ENCODE data around the gene TNS1.

TNS1 gene

DNA sequence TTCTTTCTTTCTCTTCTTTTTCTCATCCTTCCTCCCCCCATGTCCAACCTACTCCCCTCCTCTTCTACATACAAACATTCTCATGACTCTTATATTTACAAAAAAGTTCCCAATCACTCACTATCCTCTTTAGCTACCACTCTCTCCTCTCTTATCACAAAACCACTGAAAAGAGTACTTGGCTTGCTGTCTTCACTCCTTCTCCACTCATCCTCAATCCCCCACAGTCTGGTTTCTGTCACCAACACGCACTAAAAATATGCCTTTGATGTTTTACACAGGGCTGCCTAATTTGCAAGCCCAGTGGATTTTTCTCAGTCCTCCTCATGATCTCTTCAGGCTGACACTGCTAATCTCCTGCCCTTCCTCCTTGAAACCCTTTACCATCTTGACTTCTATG is 159.5 kb downstream of the TNS1 start:
- no peak for DNase-seq

DNA sequence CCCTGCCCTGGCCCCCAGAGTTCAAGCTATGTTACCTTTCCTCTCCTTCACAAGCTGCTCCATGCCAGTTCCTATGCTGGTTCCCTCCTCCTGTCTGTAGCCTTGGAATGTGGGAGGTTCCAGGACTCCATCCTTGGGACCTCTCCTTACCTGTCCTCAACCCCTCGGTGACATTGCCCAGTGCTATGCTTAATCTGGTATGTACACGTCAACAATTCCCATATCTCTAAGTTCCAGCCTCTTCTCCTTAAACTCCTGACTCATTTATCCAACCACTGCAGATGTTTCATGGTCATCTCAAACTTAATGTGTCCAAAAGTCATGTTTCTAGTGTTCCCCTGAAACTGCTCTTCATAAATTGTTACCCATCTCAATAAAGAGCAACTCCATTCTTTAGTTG is 160.8 kb downstream of the TNS1 start:
- no peak for DNase-seq

- DNase-seq: no peak
Measured at GRCh38 chr2:217840522-217840921, 162.3 kb downstream of the TNS1 start.

DNA sequence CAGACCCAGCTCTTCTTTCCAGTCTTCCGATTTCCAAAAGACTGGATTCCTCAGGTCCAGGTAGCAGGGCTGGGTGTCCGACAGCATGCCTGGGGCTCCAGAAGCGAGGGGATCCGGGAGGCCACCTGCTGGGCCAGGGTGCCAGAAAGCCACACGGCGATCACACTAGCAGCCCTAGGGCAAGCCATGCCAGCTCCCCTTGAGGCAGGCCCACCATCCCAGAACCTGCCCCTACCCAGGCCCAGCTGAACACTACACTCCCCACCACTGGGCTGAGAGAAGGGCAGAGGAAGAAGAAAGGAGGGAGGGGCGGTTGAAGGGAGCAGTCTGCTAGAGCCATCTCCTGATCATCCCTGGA is 163.1 kb downstream of the TNS1 start:
- DNase-seq: no peak

DNA sequence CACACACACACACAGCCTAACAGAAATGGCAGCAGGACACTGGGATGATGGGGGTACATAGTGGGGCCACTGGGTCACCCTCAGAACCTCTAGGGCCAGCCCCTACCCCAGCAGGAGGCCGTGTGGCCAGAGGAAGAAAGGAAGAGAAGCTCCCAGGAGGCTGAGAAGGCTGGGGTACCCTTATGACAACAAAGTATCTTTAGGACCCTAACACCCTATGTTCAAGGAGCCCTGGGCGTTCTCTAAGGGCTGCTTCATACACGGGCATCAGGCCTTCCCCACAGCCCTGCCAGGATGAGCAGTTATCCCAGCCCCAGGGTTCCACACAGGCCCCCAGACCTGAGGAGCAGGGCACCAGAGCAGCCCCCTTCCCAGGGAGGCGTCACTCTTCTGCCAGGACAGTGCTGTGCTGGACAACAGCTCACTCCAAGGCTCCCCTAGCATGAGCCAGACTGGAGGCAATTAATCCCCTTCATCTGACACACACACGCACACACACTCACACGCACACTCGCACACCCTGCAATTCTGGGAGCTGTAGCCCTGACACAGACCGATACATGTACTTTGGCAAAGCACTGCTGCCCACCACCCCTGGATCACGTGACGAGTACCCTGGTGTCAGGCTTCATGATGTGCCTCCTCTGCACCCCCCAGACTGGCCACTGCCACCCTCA is 163.6 kb downstream of the TNS1 start:
- DNase-seq: no peak

DNA sequence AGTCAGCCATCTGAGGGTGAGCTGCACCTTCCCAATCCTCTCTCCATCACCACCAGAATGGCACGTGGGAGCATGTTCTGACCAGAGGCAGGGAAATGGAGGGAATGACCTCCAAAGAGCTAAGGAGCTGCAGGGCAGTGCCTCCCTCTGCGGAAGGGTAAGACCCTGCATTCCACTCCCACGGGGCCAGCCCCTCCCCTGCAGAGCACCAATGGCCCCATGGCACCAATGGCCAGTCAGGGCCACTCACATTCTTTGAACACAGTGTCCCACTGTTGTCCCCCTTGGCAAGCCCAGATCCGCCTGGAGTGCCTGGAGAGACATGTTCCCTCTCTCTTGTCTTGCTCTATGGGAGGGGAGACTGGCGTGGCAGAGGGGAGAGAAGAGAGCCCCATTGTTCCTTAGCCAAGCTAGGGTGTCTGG is 164.4 kb downstream of the TNS1 start:
- no peak for DNase-seq

DNA sequence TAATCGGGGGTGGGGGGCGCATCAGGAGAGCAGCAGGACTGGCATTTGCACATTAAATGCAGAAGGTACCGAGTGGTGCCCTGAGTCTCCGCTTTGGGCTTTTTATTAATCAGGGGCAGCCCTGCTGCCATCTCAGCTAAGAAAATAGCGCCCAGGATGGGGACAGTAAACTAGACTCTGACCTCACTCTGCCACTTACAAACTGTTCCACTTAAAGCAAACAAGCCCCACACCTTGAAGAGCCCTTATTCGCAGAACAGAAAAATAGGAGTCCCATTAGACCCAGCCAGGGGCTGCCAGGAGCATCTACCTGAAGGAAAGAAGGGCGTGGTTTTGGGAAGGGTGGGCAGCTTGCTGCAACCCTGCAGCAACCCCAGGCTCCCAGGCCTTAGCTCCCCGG is 165.3 kb downstream of the TNS1 start:
- DNase-seq: no peak

DNA sequence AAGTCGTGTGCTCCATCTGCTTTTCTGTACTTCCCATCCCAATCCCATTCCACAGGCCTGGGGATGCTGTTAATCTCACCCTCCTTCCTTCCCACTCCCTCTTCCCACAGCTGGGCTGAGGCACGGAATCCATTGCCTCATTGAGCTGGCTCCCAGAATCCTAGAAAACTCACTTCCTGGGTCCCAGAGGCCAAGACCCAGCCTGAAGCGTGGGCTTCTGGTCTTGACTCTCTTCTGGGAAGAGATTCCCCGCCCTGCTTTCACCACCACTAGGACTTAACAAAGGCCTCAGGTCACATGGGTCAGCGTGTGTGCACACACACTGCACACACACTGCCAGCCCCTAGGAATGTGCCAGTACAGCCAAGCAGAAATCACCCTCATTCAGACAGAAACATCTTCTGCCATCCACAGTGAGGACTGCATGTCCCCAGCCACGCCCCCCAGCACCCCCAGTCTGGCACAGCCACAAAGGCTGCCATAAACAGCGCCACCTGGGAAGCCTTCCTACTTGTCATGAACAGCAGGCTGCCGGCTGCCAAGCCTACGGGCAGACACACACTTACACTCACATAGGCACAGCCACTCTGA is 165.8 kb downstream of the TNS1 start:
- no peak for DNase-seq

DNA sequence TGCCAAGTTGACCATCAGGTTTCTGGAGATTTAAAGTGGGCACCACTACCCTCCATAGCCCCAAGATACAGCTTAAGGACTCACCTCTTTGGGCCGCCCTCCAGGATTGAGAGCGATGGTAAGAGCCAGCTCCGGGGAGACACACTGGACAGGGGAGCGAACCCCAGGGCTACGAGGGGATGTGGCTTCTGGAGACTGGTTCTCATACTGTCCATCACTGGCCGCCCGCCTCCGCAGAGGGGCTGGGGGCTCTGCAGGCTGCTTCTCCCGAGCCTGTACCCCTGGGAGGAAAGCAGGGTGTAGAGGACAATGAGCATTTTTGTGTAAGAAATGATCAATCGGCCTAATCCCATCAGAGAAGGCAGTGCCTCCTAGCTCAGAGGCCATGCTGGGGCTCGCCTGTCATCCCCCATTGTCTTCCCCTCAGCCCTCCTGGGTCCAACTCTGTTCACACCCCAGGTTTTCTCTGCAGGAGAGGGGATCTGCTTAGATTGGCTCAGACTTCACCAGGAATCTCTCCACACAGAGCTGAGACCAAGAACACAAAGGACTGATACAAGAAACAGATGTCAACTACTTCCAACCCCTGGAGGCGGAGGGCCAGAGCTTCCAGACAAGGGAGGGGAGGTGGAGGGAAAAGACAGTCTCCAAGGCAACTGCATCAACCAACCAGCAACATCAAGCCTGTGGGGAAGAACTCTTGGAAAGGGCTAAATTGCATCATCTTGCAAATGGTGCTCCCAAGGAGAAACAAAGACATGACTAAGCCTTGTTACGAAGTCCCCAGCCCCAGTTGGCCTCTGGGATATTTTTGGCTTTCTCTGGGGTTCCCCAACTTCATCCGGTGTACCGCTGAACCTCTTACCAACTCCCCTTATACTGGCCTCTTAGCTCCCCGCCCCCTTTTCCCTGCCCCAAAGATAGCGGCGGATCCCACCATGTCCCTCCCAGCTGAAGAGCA is 166.6 kb downstream of the TNS1 start:
- no peak for DNase-seq

- no peak for DNase-seq
Measured at GRCh38 chr2:217834744-217835513, 167.9 kb downstream of the TNS1 start.

- no peak for DNase-seq
Measured at GRCh38 chr2:217834057-217834620, 168.7 kb downstream of the TNS1 start.

DNA sequence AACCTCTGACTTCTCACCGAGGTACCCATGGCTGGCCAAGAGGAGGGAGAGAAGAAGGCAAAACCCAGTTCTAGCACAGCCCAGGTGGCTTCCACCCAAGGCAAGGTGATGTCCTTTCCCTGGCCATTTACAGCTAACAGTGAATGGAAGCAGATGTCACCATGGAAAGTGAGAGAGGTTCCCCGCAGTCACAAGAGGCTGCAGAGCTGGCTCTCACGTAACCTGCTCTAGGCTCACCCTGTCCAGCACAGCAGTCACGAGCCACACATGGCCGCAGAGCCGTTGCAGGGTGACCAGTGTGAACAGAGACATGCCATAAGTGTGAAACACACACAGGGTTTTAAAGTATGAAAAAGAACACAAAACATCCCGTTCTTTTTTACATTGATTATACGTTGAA is 169.4 kb downstream of the TNS1 start:
- no peak for DNase-seq

DNA sequence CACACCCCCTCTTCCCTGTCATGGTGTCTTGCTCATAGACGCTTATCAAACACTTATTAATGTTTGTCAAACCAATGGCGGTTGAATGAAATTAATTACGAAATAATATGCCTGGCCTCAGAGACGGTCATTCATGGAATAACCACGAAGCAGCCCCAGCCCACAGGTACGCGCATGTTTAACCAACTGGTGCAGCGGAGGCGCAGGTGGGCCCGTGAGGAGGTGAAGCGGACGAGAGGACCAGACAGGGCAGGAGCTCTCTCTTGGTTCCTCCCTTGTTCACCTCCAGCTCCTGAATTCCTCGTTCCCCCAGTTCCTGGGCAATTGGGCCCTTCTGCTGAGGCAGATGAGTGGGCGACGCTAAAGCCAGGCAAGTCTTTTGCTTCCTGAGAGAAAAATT is 169.8 kb downstream of the TNS1 start:
- DNase-seq: no peak

- DNase-seq: no peak
Measured at GRCh38 chr2:217832115-217832514, 170.7 kb downstream of the TNS1 start.

DNA sequence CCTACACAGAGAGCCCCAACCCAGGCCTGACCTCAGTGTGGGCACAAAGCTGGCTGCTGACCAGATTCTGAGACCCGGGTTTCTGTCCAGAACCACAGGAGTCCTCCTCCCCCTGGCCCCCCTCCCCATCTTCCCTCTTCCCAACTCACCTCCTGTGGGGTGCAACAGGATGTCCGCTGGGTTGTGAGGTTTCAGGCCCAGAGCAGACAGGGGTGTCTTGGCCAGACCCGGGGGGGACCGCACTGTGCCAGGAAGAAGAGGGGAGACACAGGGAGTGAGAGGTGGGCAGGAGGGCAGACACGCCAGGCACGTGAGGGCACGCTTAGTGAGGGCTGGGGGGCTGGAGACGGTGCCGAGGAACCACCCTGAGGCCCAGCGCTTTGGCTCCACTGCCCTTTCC is 171.5 kb downstream of the TNS1 start:
- no peak for DNase-seq

DNA sequence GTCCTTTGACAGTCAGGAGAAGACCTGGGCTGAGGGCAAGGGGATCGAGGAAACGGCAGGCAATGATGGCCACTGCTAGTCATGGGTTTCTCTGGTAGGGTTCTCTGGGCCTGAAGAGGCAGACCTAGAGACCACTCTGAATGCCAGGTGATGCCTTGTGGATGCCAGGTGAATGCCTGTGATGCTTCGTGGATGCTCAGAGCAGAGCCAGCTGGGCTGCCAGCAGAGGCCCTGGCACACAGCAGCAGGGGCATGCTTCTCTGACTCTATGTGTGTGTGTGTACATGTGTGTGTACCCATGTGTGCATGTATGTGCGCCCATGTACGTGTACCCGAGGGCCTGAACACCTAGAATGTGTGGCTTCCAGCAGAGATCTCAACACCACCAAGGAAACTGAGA is 172.0 kb downstream of the TNS1 start:
- DNase-seq: no peak

DNA sequence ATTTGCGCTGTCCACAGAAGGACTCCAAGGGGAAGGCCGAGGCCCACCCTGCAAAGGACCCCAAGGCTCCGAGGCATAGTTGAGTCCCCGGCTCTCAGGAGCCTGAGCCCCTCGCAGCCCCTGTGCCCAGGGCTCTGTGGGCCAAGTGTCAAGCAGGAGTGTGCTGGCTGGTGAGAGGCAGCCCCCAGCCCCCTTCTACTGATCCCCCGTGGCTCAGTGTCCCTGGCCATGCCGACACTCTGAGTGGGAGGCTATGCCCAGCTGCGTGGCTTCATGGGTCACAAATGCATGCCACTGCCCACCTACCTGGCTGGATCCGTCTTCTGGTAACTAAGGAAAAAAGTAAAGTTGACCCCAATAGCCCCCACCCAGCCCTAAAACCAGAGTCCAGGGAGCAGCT is 172.7 kb downstream of the TNS1 start:
- DNase-seq: no peak

GRCh38 chr2:217829420-217829819 is 173.4 kb downstream of the TNS1 start:
- DNase-seq: no peak

DNA sequence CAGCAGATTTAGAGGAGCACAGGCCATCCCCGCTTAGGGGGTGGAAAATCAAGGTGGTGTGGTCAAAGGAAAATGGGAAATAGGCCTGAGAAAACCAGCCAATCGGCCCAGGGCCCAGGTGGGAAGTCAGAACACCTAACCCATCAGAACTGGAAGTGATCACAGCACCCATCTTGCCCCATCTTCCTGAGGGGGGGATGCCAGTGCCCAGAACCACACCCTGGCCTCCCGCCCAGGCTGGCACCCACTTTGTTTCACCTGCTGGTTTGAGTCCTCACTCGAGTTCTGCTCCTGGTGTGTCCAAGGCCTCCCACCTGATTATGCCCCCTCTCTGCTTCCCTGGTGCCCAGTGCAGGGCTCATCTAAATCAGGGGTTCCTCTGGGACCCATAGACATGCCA is 174.5 kb downstream of the TNS1 start:
- DNase-seq: no peak

DNA sequence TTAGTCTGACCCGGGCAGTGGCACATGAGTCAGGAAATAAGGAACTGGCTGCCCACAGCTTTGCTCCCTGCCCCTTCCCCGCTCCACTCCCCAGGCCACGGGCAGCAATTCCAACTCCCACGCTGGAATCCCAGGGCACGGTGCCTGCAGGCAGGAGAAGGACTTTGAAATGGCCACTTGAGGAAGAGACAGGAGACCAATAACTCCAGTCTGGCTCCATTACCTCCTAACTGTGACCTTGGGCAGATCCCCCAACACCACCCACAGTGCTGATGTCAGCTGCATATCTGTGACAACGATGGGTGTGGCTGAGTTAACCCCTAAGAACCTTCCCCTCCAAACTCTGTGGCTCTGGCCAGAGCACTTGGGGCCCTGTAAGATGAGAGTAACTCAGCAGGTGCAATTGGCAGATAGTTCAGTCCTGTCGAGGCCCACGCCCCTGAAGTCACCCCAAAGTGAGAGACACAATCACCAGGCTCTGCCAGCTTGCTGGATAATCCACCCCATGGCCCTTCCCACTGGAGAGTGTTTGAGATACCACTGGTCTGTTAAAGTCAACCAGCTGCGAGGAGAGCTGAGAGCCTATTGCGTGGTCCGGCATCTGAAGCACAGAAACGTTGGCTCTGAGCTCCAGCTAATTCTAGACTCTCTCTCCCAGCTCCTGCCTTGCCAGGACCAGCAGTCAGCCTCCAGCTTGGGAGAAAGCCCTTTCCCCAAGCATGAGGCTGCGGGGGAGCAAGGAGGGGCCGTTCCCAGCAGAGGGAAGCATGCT is 175.2 kb downstream of the TNS1 start:
- DNase-seq: no peak

GRCh38 chr2:217826991-217827390 is 175.8 kb downstream of the TNS1 start:
- DNase-seq: no peak

DNA sequence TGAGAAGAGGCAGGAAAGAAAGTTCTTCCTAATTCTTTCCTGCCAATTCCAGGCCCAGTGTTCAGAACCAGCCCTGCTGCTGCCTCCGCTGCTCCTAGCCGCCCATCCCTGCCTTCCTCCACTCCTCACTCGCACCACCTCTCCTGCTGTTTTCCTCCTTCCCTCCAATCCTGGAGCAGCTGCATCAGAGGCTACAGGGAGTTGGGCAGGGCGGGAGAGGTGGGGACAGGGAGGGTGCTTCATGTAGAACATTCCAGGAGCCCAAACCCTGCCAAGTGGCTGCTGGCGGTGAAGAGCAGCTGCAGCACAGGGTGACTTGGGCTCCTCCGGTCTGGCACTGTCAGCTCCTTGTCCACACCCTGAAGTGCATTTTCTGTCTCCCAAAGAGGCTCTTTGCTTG is 176.3 kb downstream of the TNS1 start:
- DNase-seq: no peak
